ENCODE results near the gene DNAI2.

DNAI2 gene

DNA sequence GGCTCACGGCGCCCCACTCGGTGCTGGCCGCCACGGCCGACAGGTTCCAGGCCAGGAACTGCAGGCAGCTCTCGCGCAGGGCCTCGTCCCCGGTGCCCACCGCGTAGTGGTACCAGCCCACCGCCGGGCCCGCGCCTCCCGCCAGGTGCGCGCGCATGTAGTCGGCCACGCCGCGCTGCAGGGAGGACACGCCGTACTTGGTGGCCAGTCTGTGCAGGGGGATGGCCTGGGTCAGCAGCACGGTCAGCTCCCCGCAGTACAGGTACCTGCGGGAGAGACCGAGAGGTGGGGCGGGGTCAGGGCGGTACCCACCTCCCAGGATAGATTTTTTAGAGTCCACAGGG is 83.4 kb downstream of the DNAI2 start:
- Histone ChIP-seq H3K27ac (no peak overlapping the region), H3K27me3 (peaks cover 0 to 100% of the 10 kb centered on the region in 2 donors), H3K9me3 (no peaks in the 10 kb centered on the region), H3K4me3 (peak overlapping the region in 1 of 2 donors; percentile 26), H3K36me3 (no peaks in the 10 kb centered on the region), H3K4me1 (peaks cover 0 to 17% (median 8%) of the 10 kb centered on the region in 4 donors)
- intact Hi-C loops (cut with DNase I; ENCODE audit: low total_unique reads), result no loop called here
- DNase-seq, result no peak
- TF ChIP-seq, protein P1, sequence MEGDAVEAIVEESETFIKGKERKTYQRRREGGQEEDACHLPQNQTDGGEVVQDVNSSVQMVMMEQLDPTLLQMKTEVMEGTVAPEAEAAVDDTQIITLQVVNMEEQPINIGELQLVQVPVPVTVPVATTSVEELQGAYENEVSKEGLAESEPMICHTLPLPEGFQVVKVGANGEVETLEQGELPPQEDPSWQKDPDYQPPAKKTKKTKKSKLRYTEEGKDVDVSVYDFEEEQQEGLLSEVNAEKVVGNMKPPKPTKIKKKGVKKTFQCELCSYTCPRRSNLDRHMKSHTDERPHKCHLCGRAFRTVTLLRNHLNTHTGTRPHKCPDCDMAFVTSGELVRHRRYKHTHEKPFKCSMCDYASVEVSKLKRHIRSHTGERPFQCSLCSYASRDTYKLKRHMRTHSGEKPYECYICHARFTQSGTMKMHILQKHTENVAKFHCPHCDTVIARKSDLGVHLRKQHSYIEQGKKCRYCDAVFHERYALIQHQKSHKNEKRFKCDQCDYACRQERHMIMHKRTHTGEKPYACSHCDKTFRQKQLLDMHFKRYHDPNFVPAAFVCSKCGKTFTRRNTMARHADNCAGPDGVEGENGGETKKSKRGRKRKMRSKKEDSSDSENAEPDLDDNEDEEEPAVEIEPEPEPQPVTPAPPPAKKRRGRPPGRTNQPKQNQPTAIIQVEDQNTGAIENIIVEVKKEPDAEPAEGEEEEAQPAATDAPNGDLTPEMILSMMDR (IDR thresholded peaks at IDR 0.05), result no peak

DNA sequence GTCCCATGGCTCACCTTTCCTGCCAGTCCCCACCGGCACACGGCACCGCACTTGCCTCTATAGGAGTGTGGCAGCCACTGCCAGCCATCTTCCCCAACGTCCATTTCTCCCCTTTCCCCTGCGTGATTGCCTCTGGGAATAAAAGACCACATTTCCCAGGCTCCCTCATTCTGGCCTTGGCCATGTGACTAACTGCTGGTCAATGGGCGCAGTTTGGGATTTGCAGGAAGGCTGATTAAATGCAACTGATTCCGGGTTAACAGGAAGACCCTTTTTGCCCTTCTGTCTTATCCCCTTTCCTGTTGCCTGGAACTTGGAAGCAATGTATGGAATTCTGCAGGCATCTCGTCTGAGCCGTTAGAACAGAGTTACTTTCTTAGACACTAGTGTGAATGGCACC is 84.7 kb downstream of the DNAI2 start:
- peaks cover 0 to 93% of the 10 kb centered on the region in 2 donors for H3K27me3 ChIP-seq
- DNase-seq, result no peak
- no peaks in the 10 kb centered on the region for H3K9me3 ChIP-seq
- intact Hi-C loops (cut with DNase I; ENCODE audit: low total_unique reads), result no loop called here
- H3K4me1 ChIP-seq, result peaks cover 0 to 17% (median 8%) of the 10 kb centered on the region in 4 donors
- H3K27ac ChIP-seq, result no peak overlapping the region
- no peak overlapping the region for H3K4me3 ChIP-seq
- TF ChIP-seq, protein P1 (IDR thresholded peaks at IDR 0.05), result no peak
- no peaks in the 10 kb centered on the region for H3K36me3 ChIP-seq

DNA sequence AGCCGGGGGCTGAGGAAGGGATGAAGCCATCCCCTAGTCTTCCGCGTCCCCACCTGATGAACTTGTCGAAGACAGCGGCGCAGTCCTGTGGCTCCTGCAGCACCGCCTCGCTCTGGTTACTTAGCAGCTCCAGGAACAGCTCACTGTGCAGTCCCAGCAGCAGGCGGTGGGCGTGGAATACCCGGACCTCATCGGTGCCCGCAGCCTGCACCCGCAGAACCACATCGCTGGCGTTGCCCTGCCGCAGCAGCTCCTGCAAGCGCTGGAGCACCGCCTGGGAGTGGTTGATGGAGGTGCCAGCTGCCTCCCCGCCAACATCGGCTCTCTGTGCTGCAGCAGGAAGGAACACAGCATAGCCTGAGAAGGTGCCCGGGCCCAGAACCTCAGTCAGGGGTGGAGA is 85.9 kb downstream of the DNAI2 start:
- H3K27me3 ChIP-seq, result peaks cover 0 to 81% of the 10 kb centered on the region in 2 donors
- no peaks in the 10 kb centered on the region for H3K9me3 ChIP-seq
- no peaks in the 10 kb centered on the region for H3K36me3 ChIP-seq
- intact Hi-C loops (cut with DNase I; ENCODE audit: low total_unique reads), result loop anchor here (5.0 kb wide), 1 partner anchor 153 kb away; no protein-coding TSS in a partner anchor
- no peak for DNase-seq
- peaks cover 0 to 17% (median 8%) of the 10 kb centered on the region in 4 donors for H3K4me1 ChIP-seq
- H3K4me3 ChIP-seq, result no peak overlapping the region
- no peak overlapping the region for H3K27ac ChIP-seq
- TF ChIP-seq, protein P1 (IDR thresholded peaks at IDR 0.05), result no peak

DNA sequence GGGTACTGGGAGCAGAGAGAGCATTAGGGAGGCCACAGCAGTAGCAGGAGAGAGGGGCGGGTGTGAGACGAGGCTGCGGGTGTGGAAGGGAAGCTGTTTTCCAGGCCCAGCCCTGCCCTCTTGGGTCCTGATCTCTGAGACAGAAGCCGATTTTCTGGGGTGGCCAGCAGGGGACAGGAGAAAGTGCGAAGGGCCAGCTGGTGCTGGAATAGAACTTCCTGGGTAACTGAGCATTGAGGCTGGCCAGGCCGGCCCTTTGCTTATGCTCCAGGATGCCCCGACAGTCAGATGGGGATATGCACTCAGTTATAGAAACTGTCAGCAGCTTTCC is 86.8 kb downstream of the DNAI2 start:
- peaks cover 0 to 17% (median 8%) of the 10 kb centered on the region in 4 donors for H3K4me1 ChIP-seq
- peaks cover 0 to 80% of the 10 kb centered on the region in 2 donors for H3K27me3 ChIP-seq
- H3K4me3 ChIP-seq, result no peak overlapping the region
- no peak overlapping the region for H3K27ac ChIP-seq
- TF ChIP-seq, protein P1 (IDR thresholded peaks at IDR 0.05), result no peak
- no peak for DNase-seq
- H3K9me3 ChIP-seq, result no peaks in the 10 kb centered on the region
- no peaks in the 10 kb centered on the region for H3K36me3 ChIP-seq
- intact Hi-C loops (cut with DNase I; ENCODE audit: low total_unique reads), result loop anchor here (5.0 kb wide), 1 partner anchor 154 kb away; no protein-coding TSS in a partner anchor

DNA sequence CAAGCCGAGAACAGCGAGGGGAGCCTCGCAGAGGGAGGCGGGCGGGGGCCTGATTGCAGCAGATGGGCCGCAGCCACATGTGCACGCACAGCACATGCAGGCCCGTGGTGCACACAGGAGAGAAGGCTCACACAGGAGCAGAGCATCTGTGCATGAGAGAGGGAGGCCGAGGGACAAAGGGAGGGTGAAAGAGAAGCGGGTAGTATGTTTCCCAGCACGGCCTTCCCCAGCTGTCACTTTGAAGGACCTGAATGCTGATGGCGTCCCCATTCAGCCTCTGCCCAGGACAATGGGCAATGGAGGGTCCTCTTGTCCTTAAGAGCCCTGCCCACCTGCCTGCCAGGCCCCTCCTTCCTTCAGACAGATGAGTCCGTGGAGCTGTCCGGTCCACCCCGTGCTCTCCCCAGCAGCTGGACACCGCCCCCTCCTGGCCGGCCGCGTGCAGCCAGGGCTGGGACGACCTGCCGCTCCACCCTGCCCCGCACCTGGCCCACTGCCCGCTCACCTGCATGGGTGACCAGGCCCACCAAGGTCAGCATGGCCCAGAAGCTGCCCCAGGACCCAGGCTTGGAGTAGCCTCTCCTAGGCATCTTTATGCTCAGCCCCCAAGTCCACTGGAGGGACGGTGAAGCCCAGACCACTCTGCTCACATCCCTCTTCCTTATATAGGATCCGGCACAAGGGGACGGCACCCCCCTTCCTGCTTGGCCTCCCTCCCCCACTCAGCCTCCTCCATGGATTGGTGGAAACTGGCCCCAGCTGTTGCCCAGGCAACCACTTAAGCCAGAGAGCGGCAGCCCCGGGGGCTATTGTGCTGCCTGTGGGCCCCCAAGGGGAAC is 87.4 kb downstream of the DNAI2 start, which contains the start of gene BTBD17:
BTBD17 (minus strand) TSS at position 639 of the 839 bp plus-strand sequence; CDS start at position 590, 49 bp downstream.
- Histone ChIP-seq H3K4me3 (no peak within 1 kb of the TSS), H3K9me3 (no peaks in the 10 kb centered on the region), H3K4me1 (peaks cover 0 to 17% (median 8%) of the 10 kb centered on the region in 4 donors), H3K36me3 (no peaks in the 10 kb centered on the region), H3K27me3 (peaks cover 0 to 80% of the 10 kb centered on the region in 2 donors), H3K27ac (no peak within 1 kb of the TSS)
- TF ChIP-seq, protein P1 (IDR thresholded peaks at IDR 0.05), result peak; percentile 33 to 47
- DNase-seq, result no peak
- intact Hi-C loops (cut with DNase I; ENCODE audit: low total_unique reads), result loop anchor here (5.0 kb wide), 1 partner anchor 154 kb away; no protein-coding TSS in a partner anchor
